COLO668 (cell line): ENCODE data around the gene SPECC1L.

Source experiments
- DNase-seq: peaks from one replicate; lab custom pipeline; 2025; ENCODE audit not compliant: unreplicated experiment; lab: John Stamatoyannopoulos, UW

Gene SPECC1L

DNA sequence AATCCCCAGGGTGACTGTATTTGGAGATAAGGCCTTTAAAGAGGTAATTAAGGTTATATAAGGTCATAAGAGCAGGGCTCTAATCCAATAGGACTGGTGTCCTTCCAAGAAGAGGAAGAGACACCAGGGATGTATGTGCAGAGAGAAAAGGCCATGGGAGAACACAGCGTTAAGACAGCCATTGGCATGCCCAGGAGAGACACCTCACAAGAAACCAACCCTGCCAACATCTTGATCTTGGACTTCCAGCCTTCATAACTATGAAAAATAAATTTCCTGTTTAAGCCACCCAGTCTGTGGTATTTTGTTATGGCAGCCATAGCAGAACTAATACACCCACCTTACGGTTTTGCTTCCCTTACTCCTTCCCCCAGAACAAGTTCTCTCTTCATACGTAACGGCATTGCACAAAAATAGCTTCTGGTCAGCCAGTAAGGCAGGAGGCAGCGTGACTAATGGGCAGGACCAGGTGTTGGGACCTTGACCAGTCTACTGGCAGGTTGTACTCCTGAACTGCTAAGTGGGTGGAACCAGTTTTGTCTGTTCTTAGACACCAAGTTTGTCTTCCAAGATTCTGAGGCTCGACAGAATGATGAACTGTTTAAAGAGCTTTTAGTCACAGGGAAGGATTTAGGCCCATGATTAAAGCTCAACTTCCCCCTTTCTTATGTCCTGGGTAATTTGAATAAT is 192.6 kb downstream of the SPECC1L start:
- DNase-seq: no peak

DNA sequence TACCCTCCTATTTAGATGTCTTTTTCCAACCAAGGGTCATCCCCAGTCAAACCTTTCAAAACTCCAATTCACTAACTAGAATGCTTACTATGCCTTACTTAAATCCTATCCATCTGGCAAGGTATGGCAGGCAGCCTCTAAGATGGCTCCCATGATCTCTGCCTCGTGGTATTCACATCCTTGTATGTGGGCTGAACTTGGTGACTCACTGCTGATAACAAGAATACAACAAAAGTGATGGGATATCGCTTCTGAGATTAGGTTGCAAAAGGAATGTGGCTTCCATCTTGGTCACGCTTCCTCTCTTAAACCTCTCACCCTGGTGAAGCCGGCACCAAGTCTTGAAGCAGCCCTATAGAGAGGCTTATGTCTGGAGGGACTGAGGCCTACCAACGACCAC is 194.9 kb downstream of the SPECC1L start:
- no peak for DNase-seq

DNA sequence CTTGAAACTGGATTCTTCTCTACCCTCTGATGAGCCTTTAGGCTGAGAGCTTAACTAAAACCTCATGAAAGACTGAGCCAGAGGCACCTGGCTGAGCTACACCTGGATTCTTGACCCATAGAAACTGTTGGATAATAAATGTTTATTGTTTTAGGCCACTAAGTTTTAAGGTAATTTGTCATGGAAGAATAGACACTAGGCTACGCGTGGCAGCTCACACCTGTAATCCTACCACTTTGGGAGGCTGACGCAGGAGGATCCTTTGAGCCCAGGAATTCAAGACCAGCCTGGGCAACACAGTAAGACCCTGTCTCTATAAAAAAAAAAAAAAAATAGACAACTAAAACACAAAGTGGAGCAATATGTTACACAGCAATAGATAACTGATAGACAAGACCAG is 195.3 kb downstream of the SPECC1L start:
- no peak for DNase-seq

DNA sequence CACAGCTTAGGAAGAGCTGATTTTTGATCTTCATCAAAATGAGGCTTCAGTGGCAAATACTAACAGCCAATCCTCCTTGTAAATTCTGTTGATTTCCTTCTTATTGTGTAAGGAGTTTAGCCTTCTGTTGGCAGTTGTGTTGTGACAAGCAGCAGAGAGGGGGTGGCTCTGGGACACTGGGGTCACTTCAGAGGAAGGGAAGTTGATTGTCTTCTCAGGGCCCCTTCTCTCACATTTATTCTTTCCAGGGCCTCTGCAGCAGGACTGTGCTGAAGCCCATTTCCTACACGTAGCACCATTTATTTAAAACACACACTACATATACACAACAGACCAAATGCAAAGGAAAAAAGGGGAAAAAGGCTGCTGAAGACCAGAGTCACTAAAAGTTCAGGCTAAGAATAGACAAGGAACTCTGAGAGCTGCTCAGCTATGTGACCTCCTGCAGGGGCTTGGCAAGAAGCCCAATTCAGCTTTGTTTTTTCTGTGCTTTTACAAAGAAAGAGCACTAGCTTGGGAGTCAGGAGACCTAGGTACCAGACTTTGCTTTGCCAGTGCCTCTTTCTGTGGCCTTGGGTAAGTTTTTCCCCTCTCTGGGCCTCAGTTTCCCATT is 196.2 kb downstream of the SPECC1L start:
- no peak for DNase-seq

DNA sequence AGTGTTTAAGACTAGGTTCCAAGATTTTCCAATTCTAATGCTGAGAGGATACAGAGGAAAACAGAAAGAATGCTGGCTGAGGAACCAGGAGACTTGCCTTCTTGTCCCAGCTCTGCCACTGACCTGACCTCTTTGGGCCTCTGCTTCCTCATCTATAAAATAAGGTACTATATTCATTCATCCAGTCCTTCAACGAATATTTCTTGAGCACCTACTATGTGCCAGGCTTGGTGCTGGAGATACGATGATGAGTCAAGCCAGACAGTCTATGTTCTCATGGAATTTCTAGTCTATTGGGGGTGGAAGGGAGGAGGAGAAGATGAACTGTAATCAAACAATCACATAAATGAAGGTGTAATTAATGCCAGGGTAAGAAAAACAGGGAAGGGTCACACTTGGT is 196.7 kb downstream of the SPECC1L start:
- DNase-seq: no peak
